HUES6 (cell line): Measurements from ENCODE around the gene NECAB3.

Source experiments
- H3K27ac ChIP-seq: 2 replicates; pipeline ENCODE4 v1.7.0; 2013; ENCODE audit warnings: low read depth, mild to moderate bottlenecking, low read length, inconsistent platforms
- H3K27me3 ChIP-seq: 2 replicates; pipeline ENCODE4 v1.6.1; 2013; ENCODE audit warnings: low read length; ENCODE audit not compliant: control insufficient read depth, insufficient read depth
- H3K36me3 ChIP-seq: 2 replicates; pipeline ENCODE4 v1.6.1; 2013; ENCODE audit warnings: low read length; ENCODE audit not compliant: control insufficient read depth, insufficient read depth
- H3K4me1 ChIP-seq: 2 replicates; pipeline ENCODE4 v1.6.1; 2013; ENCODE audit warnings: low read length; ENCODE audit not compliant: control insufficient read depth, insufficient read depth
- H3K4me3 ChIP-seq: 2 replicates; pipeline ENCODE4 v1.5.1; 2013; ENCODE audit warnings: low read depth, low read length
- H3K9ac ChIP-seq: one replicate; pipeline ENCODE4 v1.6.1; 2013; ENCODE audit warnings: mild to moderate bottlenecking, low read length
- H3K9me3 ChIP-seq: 2 replicates; pipeline ENCODE4 v1.6.1; 2013; ENCODE audit warnings: low read depth, low read length; ENCODE audit not compliant: control insufficient read depth, insufficient read depth

The NECAB3 gene

GRCh38 chr20:33685328-33686099 lies 11.3 kb upstream of the NECAB3 start:
- no peak overlapping the region for H3K27ac ChIP-seq
- H3K4me1 ChIP-seq, result peaks cover 26% of the 10 kb centered on the region
- no peaks in the 10 kb centered on the region for H3K9me3 ChIP-seq
- H3K4me3 ChIP-seq, result peak overlapping the region; percentile 86
- H3K9ac ChIP-seq, result peak overlapping the region; percentile 86
- H3K27me3 ChIP-seq, result peaks cover 8% of the 10 kb centered on the region; the same call in 1 of the 2 replicates
- peaks cover 3% of the 10 kb centered on the region; the same call in 1 of the 2 replicates for H3K36me3 ChIP-seq

GRCh38 chr20:33684533-33685327 lies 10.5 kb upstream of the NECAB3 start:
- H3K27me3 ChIP-seq, result peaks cover 8% of the 10 kb centered on the region; the same call in 1 of the 2 replicates
- no peak overlapping the region for H3K27ac ChIP-seq
- peaks cover 20% of the 10 kb centered on the region for H3K4me1 ChIP-seq
- H3K4me3 ChIP-seq, result peak overlapping the region; percentile 86
- H3K9ac ChIP-seq, result peak overlapping the region; percentile 86
- no peaks in the 10 kb centered on the region for H3K9me3 ChIP-seq
- H3K36me3 ChIP-seq, result peaks cover 10% of the 10 kb centered on the region

GRCh38 chr20:33681728-33682353 lies 7.6 kb upstream of the NECAB3 start:
- Histone ChIP-seq H3K27me3 (no peaks in the 10 kb centered on the region), H3K4me3 (no peak overlapping the region), H3K4me1 (peaks cover 17% of the 10 kb centered on the region), H3K9ac (no peak overlapping the region), H3K27ac (no peak overlapping the region), H3K36me3 (peaks cover 38% of the 10 kb centered on the region), H3K9me3 (no peaks in the 10 kb centered on the region)

GRCh38 chr20:33681288-33681687 lies 7.1 kb upstream of the NECAB3 start:
- no peak overlapping the region for H3K27ac ChIP-seq
- no peaks in the 10 kb centered on the region for H3K27me3 ChIP-seq
- H3K4me1 ChIP-seq, result peaks cover 14% of the 10 kb centered on the region; the same call in 1 of the 2 replicates
- peaks cover 43% of the 10 kb centered on the region for H3K36me3 ChIP-seq
- no peak overlapping the region for H3K9ac ChIP-seq
- no peak overlapping the region for H3K4me3 ChIP-seq
- no peaks in the 10 kb centered on the region for H3K9me3 ChIP-seq

GRCh38 chr20:33680686-33681085 lies 6.5 kb upstream of the NECAB3 start:
- H3K4me1 ChIP-seq, result peaks cover 16% of the 10 kb centered on the region; the same call in 1 of the 2 replicates
- no peaks in the 10 kb centered on the region for H3K9me3 ChIP-seq
- no peak overlapping the region for H3K9ac ChIP-seq
- no peaks in the 10 kb centered on the region for H3K27me3 ChIP-seq
- H3K27ac ChIP-seq, result no peak overlapping the region
- H3K36me3 ChIP-seq, result peaks cover 49% of the 10 kb centered on the region
- no peak overlapping the region for H3K4me3 ChIP-seq

GRCh38 chr20:33679758-33680485 lies 5.7 kb upstream of the NECAB3 start:
- H3K9ac ChIP-seq, result no peak overlapping the region

GRCh38 chr20:33677991-33678702 lies 3.9 kb upstream of the NECAB3 start:
- Histone ChIP-seq H3K4me3 (no peak overlapping the region), H3K9me3 (no peaks in the 10 kb centered on the region), H3K4me1 (peaks cover 19% of the 10 kb centered on the region; the same call in 1 of the 2 replicates), H3K9ac (no peak overlapping the region), H3K27ac (no peak overlapping the region), H3K27me3 (no peaks in the 10 kb centered on the region), H3K36me3 (peaks cover 50% of the 10 kb centered on the region)

More at GRCh38 chr20:33679758-33680485, 5.7 kb upstream of the NECAB3 start:
- H3K36me3 ChIP-seq, result peaks cover 50% of the 10 kb centered on the region
- H3K27me3 ChIP-seq, result no peaks in the 10 kb centered on the region
- H3K9me3 ChIP-seq, result no peaks in the 10 kb centered on the region
- H3K4me3 ChIP-seq, result no peak overlapping the region
- no peak overlapping the region for H3K27ac ChIP-seq
- H3K4me1 ChIP-seq, result peaks cover 18% of the 10 kb centered on the region; the same call in 1 of the 2 replicates

GRCh38 chr20:33676652-33677645 lies 2.7 kb upstream of the NECAB3 start:
- peaks cover 50% of the 10 kb centered on the region for H3K36me3 ChIP-seq
- no peaks in the 10 kb centered on the region for H3K9me3 ChIP-seq
- H3K27ac ChIP-seq, result no peak overlapping the region
- H3K4me1 ChIP-seq, result peaks cover 28% of the 10 kb centered on the region
- no peak overlapping the region for H3K4me3 ChIP-seq
- no peaks in the 10 kb centered on the region for H3K27me3 ChIP-seq
- no peak overlapping the region for H3K9ac ChIP-seq

GRCh38 chr20:33676121-33676520 lies 1.9 kb upstream of the NECAB3 start:
- peaks cover 28% of the 10 kb centered on the region for H3K4me1 ChIP-seq
- H3K36me3 ChIP-seq, result peaks cover 59% of the 10 kb centered on the region
- no peaks in the 10 kb centered on the region for H3K27me3 ChIP-seq
- H3K4me3 ChIP-seq, result no peak overlapping the region
- no peaks in the 10 kb centered on the region for H3K9me3 ChIP-seq
- no peak overlapping the region for H3K27ac ChIP-seq
- H3K9ac ChIP-seq, result no peak overlapping the region
